HG02943 (cell line): ENCODE measurements around the gene EPHB4.
"Not testable (repeated sequence)": the region's sequence is repeated elsewhere in the genome, so short reads cannot be mapped to it uniquely, and the experiment has no call there.

Source experiments
- ATAC-seq: cut with Tn5 transposase; IDR thresholded peaks from one replicate; pipeline ENCODE4 v1.9.1; 2021; ENCODE audit warnings: mild to moderate bottlenecking, low read depth, moderate library complexity; ENCODE audit not compliant: unreplicated experiment

The EPHB4 gene

DNA sequence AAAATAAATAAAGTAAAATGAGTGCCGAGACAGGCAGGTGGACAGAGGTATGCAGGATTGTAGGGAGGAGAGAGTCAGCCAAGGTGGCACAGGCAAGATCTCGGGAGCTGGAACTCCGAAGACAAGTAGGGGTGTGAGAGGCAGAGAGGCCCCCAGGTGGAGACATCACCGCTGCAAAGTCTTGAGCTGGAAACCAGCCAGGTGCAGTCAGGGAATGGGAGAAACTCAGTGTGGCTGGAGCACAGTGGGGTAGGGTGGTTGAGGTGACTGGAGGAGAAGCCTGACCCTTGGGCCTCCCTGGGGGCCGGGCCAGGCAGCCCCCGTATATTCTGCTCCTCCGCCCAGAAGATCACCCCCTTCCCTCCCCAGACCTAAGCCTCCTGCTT is 4.2 kb downstream of the EPHB4 start:
- no peak for ATAC-seq

- no peak for ATAC-seq
Measured at GRCh38 chr7:100822236-100823139, 4.8 kb downstream of the EPHB4 start.

GRCh38 chr7:100819586-100819985 is 7.7 kb downstream of the EPHB4 start:
- no peak for ATAC-seq

- ATAC-seq: no peak
Measured at GRCh38 chr7:100818825-100819224, 8.5 kb downstream of the EPHB4 start.

- ATAC-seq: no peak
Measured at GRCh38 chr7:100818366-100818765, 9.0 kb downstream of the EPHB4 start.

- no peak for ATAC-seq
Measured at GRCh38 chr7:100817097-100817496, 10.2 kb downstream of the EPHB4 start.

- ATAC-seq: not testable (repeated sequence)
Measured at GRCh38 chr7:100816515-100816914, 10.8 kb downstream of the EPHB4 start.

GRCh38 chr7:100812729-100813128 is 14.6 kb downstream of the EPHB4 start:
- no peak for ATAC-seq

GRCh38 chr7:100811480-100811879 is 15.8 kb downstream of the EPHB4 start:
- ATAC-seq: no peak

- ATAC-seq: no peak
Measured at GRCh38 chr7:100808354-100808875, 18.9 kb downstream of the EPHB4 start.

- ATAC-seq: not testable (repeated sequence)
Measured at GRCh38 chr7:100806883-100807282, 20.4 kb downstream of the EPHB4 start.

DNA sequence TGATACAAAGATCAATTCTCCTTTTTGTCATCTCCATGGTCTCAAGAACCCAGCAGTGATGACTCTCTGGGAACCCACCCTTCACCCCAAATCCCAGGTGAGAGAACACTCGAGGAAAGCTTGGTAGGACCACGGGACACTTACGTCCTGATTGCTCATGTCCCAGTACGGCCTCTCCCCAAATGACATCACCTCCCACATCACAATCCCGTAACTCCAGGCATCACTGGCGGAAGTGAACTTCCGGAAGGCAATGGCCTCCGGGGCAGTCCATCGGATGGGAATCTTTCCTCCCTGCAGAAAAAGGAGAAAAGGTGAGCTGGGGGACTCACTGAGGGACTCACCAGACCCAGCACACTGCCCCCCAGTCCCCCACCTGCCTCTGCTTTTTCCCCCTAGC is 21.0 kb downstream of the EPHB4 start:
- ATAC-seq: no peak

DNA sequence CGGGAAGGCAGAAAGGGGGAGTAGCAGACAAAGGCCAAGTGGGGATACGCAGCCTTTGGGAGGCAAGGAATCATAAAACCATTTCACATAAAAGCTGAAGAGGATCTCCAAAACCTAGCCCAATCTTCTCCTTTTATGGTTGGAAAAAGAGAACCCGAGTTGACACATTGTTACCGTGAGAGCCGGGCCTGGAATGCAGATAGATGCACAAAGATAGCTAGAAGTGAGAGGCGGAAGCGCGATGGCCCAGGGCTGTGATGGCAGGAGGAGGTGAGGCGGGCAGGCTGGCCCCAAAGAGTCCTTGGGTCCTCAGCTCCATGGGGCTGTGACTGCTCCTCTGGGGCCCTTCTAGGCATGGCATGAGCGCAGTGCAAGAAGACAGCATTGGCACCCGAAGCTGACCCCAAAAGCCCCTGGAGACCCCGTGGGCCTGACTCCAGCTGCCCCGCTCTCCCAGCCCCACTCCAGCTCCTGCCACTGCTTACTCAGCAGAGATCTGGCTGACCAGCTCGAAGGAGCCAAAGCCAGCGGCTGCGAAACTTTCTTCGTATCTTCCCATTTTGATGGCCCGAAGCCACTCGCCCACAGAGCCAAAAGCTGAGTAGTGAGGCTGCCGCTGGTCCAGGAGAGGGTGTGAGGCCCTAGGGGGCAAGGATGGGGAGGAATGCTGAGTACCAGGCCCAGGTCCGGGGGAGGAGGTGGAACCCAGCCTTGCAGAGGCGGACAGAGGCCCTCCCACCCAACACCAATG is 22.5 kb downstream of the EPHB4 start:
- no peak for ATAC-seq

DNA sequence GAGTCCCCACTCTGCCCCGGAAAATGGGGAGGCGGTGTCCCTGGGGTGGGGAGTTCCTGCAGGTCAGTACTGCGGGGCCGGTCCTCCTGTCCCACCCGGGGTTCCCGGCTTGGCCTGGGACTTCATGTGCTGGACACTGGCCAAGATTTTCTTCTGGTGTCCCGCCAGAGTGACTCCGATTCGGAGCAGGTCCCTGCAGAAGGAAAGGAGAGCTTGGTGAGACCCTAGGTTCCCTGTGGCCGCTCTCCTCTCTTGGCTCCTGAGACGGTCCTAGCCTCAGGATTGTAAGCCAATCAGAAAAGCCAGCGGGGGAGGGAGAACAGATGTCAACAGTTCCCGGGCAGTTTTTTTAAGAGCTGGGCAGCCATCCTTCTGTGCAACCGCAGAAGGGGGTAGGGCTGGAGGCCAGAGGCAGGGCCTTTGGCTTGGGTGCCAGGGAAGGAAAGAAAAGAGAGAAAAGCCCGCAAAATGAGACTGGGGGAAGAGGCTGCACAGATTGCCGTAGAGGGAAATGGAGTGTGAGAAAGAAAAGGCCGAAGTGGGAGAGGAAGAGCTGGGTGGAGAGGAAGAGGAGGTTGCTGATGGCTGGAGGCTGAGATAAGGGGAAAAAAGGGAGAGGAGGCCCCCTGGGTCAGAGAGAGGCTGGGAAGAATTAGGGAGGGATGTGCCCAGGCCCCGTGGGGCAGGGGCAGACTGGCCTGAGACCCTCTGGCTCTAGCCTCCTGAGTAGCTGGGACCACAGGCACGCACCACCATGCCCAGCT is 23.7 kb downstream of the EPHB4 start:
- no peak for ATAC-seq

GRCh38 chr7:100802951-100803350 is 24.4 kb downstream of the EPHB4 start:
- ATAC-seq: no peak

- no peak for ATAC-seq
Measured at GRCh38 chr7:100801833-100802568, 25.3 kb downstream of the EPHB4 start.

- no peak for ATAC-seq
Measured at GRCh38 chr7:100799037-100799896, 28.1 kb downstream of the EPHB4 start.

DNA sequence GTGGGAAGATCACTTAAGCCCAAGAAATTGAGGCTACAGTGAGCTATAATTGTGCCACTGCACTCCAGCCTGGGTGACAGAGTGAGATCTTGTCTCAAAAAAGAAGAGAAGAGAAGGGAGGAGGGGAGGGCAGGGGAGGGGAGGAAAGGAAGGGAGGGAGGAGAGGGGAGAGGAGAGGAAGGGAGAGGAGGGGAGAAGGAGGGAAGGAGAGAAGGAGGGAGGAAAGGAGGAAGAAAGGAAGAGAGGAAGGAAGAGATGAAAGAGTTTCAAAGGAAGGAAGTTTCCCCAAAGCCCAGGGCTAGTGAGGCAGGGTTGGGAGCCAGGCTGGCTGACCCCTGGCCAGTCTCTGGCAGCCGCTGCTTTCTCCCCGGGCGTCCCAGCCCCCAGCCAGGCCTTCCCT is 32.6 kb downstream of the EPHB4 start:
- ATAC-seq: no peak
